ENCODE measurements around the gene SUPV3L1. TPM values are rescaled to one million over a fixed set of nuclear protein-coding genes. Genes with fewer than 3 reads are reported as not detected.

The SUPV3L1 gene
- polyA plus RNA-seq, 1 donor, result 49.9 TPM

Other genes with a start within 250 kb of the SUPV3L1 start
- 61.4 TPM for gene DDX21, start 224.1 kb upstream of the SUPV3L1 start, polyA plus RNA-seq (ENCODE audit: insufficient read length)
- gene KIFBP, start 191.4 kb upstream of the SUPV3L1 start, polyA plus RNA-seq (ENCODE audit: insufficient read length), result 41.6 TPM
- gene SRGN, start 92.1 kb upstream of the SUPV3L1 start, polyA plus RNA-seq (ENCODE audit: insufficient read length), result 10.7 TPM
- 94.5 TPM for gene VPS26A, start 56.1 kb upstream of the SUPV3L1 start, polyA plus RNA-seq (ENCODE audit: insufficient read length)
- 15.3 TPM for gene HKDC1, start 40.1 kb downstream of the SUPV3L1 start, polyA plus RNA-seq (ENCODE audit: insufficient read length)
- 51.3 TPM for gene HK1, start 98.3 kb downstream of the SUPV3L1 start, polyA plus RNA-seq (ENCODE audit: insufficient read length)
- 0.38 TPM for gene TACR2, start 236.7 kb downstream of the SUPV3L1 start, polyA plus RNA-seq (ENCODE audit: insufficient read length)

All from left kidney (tissue), 1 donor.